Thoracic aorta endothelial cell (primary cell): ENCODE results near the gene PCDHGA3. TPM values are rescaled to one million over a fixed set of nuclear protein-coding genes. Genes with fewer than 3 reads are reported as not detected.

Experiments used
- total RNA-seq: library from RNA; depleted of rRNA; stranded (reverse); fragments of >200 nt; gene quantifications from 2 replicates; pipeline ENCODE4 v1.2.3, GENCODE V29; 2012

The PCDHGA3 gene
- 0.65 and 0.93 TPM in 2 replicates for total RNA-seq

DNA sequence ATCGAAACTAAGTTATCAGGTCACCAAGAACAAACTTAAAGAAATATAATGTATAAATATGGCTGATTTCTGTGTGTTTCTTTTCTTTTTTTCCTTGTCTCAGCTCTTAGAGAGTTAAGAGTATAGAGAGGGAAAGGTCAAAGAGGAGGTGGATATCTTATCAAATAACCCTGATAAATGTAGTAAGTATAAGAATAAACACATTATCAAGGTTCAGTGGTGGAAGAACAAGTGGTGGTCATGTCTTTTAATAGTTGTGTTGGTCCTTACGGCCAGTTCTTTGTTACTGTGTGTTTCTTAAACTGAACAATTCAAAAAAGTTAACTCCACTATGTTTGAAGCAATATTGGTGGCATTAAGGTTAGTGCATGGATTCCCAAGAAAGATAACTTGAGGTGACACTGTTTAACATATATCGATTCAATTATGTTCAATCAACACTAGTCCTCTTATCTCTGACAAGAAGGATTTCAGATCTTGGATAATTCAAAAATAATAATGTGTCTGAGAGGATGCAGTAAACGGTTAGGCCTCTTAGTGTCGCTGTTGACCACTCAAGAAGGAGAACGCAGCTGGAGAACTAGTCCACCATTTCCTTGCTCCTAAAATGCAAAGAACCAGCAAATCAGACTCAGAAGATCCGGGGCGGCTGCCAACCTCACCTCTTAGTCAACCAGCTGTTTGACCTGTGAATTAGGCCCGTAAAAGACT is at the start of gene PCDHGA3:
PCDHGA3 (plus strand) TSS at position 588 of the 711 bp plus-strand sequence. CDS start 205 bp downstream, outside the sequence.

DNA sequence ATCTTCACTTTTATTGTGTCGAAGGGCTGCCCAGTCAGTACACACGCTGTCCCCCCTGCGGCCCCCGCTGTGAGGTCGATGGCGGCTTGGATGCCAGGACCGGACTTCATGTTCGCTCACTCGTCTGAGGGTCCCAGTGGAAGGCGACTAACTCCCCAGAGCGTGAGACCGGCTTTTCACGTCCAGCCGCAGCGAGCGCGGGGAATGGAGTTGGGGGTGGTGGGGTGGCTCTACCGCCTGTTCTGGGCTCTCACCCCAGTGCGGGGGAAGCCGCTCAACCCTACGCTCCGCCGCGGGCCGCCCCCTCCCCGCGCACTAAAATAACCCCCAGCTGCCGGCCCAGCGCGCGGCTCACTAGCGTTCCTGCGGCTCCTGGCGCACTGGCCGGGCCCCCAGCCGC is 39.9 kb upstream of the PCDHGA3 start, which contains the start of gene SLC25A2:
SLC25A2 (minus strand) TSS at position 294 of the 400 bp plus-strand sequence; CDS start at position 110, 184 bp downstream.

DNA sequence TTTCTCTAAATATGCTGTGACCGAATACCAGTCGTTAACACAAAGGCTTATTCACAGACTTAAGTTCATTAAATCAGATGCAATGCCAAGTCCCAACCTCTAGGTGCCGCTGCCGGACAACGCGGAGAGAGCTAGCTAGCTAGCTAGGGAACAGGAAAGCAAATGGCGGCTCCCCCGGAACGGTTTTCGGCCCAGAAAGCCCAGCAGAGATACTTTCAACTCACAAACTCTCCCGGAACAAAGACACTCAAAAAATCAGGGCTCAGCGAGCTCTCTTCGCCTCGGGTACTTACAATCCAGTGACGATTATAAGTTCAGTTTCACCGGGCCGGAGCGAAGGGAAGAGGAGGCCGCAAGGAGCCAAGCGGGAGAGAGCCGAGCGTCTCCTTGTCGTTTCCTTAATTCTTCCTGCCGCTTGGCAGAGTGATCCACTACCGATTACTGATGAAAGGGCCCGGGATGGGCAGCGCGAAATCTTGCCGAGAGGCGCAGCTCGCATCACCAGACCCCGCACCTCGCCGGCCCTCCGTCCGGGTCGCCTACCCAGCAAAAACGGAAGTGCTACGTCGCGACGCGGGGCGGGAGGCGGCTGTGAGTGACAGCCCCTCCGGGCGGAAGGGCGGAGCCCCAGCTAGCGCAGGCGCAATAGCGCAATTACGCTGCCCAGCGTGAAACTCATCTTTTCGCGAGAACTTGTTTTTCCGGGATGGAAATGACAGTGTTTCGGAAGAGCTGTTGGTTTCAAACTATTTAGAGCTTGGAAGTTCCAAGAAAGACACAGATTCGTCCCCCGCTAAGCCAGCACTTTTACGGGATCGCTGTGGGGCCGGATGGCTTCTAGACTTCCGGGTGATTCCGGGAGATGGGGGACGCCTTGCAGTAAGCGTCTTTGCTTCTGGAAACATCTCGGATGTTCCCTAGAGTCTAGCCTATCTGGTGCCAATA is 23.1 kb upstream of the PCDHGA3 start, which contains the start of gene TAF7:
TAF7 (minus strand) TSS at position 560 of the 945 bp plus-strand sequence. CDS start 740 bp downstream, outside the sequence.

DNA sequence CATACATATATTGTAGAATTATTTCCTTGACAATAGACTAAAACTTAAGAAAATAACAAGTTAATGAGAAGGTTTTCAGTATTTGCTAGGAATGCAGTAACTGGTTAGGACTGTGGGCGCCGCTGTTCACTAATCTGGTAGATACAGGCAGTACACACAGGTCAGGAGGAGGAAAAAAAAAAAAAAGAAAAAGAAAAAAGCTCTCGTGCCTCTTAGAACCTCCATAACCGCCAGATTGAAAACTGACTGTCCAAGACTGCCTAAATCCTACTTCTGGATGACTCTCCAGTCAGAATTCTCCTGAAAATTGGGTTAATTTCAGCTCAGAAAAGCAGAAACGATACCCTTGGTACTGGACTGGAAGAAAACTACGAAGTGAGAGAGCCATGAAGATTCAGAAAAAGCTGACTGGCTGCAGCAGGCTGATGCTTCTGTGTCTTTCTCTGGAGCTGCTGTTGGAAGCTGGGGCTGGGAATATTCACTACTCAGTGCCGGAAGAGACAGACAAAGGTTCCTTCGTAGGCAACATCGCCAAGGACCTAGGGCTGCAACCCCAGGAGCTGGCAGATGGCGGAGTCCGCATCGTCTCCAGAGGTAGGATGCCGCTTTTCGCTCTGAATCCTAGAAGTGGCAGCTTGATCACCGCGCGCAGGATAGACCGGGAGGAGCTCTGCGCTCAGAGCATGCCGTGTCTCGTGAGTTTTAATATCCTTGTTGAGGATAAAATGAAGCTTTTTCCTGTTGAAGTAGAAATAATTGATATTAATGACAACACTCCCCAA is 13.1 kb upstream of the PCDHGA3 start, which contains the start of gene PCDHGA1:
PCDHGA1 (plus strand) TSS at position 216 of the 782 bp plus-strand sequence.

DNA sequence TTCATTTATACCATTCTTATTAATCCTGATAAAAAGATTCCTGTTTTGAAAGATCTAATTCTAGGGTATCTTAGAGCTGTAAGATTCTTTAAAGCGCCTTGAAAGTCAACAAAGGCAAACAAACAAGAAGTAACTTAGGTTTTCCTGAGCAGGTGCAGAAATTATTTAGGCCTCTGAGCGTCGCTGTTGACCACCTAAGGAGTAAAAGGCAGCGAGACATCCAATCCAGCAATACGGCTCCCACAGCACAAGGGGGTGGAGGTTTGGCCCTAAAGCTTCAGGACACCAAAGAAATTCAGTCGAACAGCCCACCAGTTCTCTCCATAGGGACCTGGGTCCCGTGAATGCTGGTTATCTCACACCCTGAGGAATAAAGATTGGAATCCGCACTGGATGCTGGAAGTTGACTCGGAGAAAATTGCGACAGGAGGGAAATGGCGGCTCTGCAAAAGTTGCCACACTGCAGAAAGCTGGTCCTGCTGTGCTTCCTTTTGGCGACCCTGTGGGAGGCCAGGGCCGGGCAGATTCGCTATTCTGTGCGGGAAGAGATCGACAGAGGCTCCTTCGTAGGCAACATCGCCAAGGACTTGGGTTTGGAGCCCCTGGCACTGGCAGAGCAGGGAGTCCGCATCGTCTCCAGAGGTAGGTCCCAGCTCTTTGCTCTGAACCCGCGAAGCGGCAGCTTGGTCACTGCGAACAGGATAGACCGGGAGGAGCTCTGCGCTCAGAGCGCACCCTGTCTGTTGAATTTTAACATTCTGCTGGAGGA is 4.9 kb upstream of the PCDHGA3 start, which contains the start of gene PCDHGA2:
PCDHGA2 (plus strand) TSS at position 223 of the 769 bp plus-strand sequence.

GRCh38 chr5:141349917-141350619 is 6.4 kb downstream of the PCDHGA3 start, which contains the start of gene PCDHGB1:
PCDHGB1 (plus strand) TSS chr5:141350099; CDS start chr5:141350261, 162 bp downstream.

GRCh38 chr5:141354900-141355469 is 11.4 kb downstream of the PCDHGA3 start, which contains the start of gene PCDHGA4:
PCDHGA4 (plus strand) TSS chr5:141355021; CDS start chr5:141355108, 87 bp downstream.

GRCh38 chr5:141359790-141360426 is 16.3 kb downstream of the PCDHGA3 start, which contains the start of gene PCDHGB2:
PCDHGB2 (plus strand) TSS chr5:141359994; CDS start chr5:141360136, 142 bp downstream.

DNA sequence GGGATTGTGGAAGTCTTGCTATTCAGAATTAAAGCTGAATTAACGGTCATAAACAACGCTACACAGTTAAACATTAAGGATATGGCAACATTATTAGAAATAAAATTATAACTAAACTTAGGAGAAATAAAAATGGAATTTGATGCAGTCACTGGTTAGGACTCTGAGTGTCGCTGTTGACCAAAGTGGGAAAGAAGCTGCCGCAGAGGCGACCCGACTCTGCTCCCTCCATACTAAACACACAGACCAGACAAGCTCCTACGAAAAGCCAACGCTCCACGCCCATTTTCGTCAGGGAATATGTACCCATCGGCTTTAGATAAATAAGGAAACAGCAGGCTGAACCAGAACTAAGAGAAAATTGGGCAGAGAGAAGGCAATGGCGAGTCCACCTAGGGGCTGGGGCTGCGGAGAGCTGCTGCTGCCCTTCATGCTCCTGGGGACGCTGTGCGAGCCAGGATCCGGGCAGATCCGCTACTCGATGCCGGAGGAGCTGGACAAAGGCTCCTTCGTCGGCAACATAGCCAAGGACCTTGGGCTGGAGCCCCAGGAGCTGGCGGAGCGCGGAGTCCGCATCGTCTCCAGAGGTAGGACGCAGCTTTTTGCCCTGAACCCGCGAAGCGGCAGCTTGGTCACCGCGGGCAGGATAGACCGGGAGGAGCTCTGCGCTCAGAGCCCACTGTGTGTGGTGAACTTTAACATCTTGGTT is 20.5 kb downstream of the PCDHGA3 start, which contains the start of gene PCDHGA5:
PCDHGA5 (plus strand) TSS at position 211 of the 709 bp plus-strand sequence; CDS start at position 380, 169 bp downstream.

GRCh38 chr5:141369994-141370848 is 26.6 kb downstream of the PCDHGA3 start, which contains the start of gene PCDHGB3:
PCDHGB3 (plus strand) TSS chr5:141370242; CDS start chr5:141370395, 153 bp downstream.

DNA sequence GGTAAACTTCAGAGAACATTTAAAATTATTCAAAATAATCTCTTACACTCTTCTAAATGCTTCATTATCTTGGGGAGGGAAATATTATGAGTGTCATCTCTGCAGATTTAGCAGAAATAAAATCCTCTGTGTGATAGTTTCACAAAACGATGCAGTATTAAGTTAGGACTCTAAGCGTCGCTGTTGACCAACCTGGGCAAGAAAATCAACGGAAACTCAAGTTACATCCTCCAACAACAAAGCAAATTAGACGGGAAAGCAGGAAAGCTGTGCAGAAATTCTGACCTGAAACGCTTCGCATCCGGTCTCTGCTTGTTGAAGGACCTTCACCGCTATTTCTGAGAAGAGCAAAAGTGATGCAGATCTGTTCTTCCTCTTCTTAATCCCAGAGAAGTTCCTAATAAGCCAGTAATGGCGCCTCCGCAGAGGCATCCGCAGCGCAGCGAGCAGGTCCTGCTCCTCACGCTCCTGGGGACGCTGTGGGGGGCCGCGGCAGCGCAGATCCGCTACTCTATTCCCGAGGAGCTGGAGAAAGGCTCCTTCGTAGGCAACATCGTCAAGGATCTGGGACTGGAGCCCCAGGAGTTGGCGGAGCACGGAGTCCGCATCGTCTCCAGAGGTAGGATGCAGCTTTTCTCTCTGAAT is 30.2 kb downstream of the PCDHGA3 start, which contains the start of gene PCDHGA6:
PCDHGA6 (plus strand) TSS at position 219 of the 645 bp plus-strand sequence; CDS start at position 412, 193 bp downstream.

DNA sequence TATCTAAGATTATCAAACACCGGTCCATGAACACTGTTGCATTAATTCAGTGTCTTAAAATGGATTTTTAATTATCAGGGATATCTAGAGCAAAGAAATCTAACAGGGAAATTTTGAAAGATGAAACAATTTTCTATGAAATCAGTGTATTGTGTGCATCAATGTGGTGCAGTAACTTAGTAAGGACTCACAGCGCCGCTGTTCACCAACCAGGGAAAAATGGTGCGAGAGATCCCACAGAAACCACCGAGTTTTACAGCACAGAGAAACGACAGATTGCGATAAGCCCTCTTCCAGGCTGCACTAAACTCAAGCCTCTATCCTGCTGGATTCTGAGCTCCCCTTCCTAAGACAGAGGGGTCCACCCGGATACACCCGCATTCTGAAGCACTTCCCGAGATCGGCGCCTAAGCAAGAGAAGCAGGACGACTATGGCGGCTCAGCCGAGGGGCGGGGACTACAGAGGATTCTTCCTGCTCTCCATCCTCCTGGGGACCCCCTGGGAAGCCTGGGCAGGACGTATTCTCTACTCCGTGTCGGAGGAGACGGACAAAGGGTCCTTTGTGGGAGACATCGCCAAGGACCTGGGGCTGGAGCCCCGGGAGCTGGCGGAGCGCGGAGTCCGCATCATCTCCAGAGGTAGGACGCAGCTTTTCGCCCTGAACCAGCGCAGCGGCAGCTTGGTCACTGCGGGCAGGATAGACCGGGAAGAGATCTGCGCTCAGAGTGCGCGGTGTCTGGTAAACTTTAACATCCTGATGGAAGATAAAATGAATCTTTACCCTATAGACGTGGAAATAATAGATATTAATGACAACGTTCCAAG is 39.1 kb downstream of the PCDHGA3 start, which contains the start of gene PCDHGA7:
PCDHGA7 (plus strand) TSS at position 274 of the 826 bp plus-strand sequence; CDS start at position 432, 158 bp downstream.

DNA sequence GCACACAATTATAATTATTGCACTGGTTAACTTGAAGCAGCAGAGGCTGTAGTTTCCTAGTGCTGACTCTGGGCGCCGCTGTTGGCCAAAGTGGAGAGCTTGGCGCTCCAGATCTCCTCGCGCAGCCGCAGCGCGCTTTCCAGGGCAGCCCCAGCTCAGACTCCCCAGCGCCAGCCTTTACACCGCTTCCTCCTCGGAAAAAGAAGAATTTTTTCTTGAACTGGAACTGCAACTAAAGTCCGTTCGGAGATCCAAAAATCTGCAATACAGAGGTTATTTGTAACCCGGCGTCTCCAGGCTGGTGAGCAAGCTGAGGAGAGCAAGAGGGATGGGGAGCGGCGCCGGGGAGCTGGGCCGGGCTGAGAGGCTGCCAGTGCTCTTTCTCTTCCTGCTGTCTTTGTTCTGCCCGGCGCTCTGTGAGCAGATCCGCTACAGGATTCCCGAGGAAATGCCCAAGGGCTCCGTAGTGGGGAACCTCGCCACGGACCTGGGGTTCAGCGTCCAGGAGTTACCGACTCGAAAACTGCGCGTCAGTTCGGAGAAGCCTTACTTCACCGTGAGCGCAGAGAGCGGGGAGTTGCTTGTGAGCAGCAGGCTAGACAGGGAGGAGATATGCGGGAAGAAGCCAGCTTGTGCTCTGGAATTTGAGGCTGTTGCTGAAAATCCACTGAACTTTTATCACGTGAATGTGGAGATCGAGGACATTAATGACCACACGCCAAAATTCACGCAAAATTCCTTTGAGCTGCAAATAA is 44.1 kb downstream of the PCDHGA3 start, which contains the start of gene PCDHGB4:
PCDHGB4 (plus strand) TSS at position 142 of the 755 bp plus-strand sequence; CDS start at position 329, 187 bp downstream.

GRCh38 chr5:141392429-141393198 is 49.0 kb downstream of the PCDHGA3 start, which contains the start of gene PCDHGA8:
PCDHGA8 (plus strand) TSS chr5:141392633; CDS start chr5:141392814, 181 bp downstream.

